HepG2 (cell line): ENCODE results near the gene C20orf204. TPM values are rescaled to one million over a fixed set of nuclear protein-coding genes. Genes with fewer than 3 reads are reported as not detected.
A peak's percentile ranks its signal among the peaks of the same experiment; 100 is the strongest.

Experiments used
- AKAP8 ChIP-seq: sonication (generic); formaldehyde crosslinking; IDR thresholded peaks from 2 replicates; pipeline ENCODE4 v1.5.1; 2020; ENCODE audit warnings: mild to moderate bottlenecking, missing genetic modification reagents
- ARNT2 ChIP-seq: sonication (generic); formaldehyde crosslinking; IDR thresholded peaks from 2 replicates; pipeline ENCODE4 v1.8.0; 2022; ENCODE audit warnings: mild to moderate bottlenecking, low read depth, missing genetic modification reagents, moderate library complexity
- ERF ChIP-seq: IDR thresholded peaks from 2 replicates; pipeline ENCODE4 v1.6.1; 2018; ENCODE audit warnings: missing biosample characterization, missing genetic modification reagents
- FOSL2 ChIP-seq: sonication (generic); formaldehyde crosslinking; IDR thresholded peaks from 2 replicates; pipeline ENCODE4 v1.4.0; 2020; ENCODE audit warnings: missing genetic modification reagents
- FOXA3 ChIP-seq: IDR thresholded peaks from 2 replicates; pipeline ENCODE4 v1.6.1; 2016; ENCODE audit warnings: missing genetic modification reagents, missing compliant biosample characterization
- IKZF1 ChIP-seq: fragments of 450-650 bp; IDR thresholded peaks from 2 replicates; pipeline ENCODE4 v1.7.1; 2016
- JUNB ChIP-seq: sonication (generic); formaldehyde crosslinking; IDR thresholded peaks from 2 replicates; pipeline ENCODE4 v1.8.0; 2022; ENCODE audit warnings: missing genetic modification reagents, mild to moderate bottlenecking, borderline replicate concordance
- KAT2B ChIP-seq: fragments of 150-350 bp; IDR thresholded peaks from 2 replicates; pipeline ENCODE4 v1.6.1; 2014; ENCODE audit warnings: low read depth, low read length, borderline replicate concordance
- MATR3 ChIP-seq: sonication (generic); formaldehyde crosslinking; IDR thresholded peaks from 2 replicates; pipeline ENCODE4 v1.4.0; 2020; ENCODE audit warnings: missing genetic modification reagents
- MLLT10 ChIP-seq: sonication (generic); formaldehyde crosslinking; IDR thresholded peaks from 2 replicates; pipeline ENCODE4 v1.4.0; 2020; ENCODE audit warnings: missing genetic modification reagents
- PAF1 ChIP-seq: IDR thresholded peaks from 2 replicates; pipeline ENCODE4 v1.6.1; 2016; ENCODE audit warnings: missing genetic modification reagents, missing compliant biosample characterization
- PLRG1 ChIP-seq: fragments of 450-650 bp; conservative IDR thresholded peaks from 2 replicates; pipeline ENCODE4 v1.6.1; 2016
- RERE ChIP-seq: IDR thresholded peaks from 2 replicates; pipeline ENCODE4 v1.6.1; 2016; ENCODE audit warnings: low read depth, missing genetic modification reagents, missing compliant biosample characterization
- SCMH1 ChIP-seq: sonication (generic); formaldehyde crosslinking; IDR thresholded peaks from 2 replicates; pipeline ENCODE4 v1.9.0; 2021; ENCODE audit warnings: missing genetic modification reagents, mild to moderate bottlenecking, borderline replicate concordance
- SP5 ChIP-seq: IDR thresholded peaks from 2 replicates; pipeline ENCODE4 v1.6.1; 2016; ENCODE audit warnings: low read depth, borderline replicate concordance
- XBP1 ChIP-seq: sonication (generic); formaldehyde crosslinking; IDR thresholded peaks from 2 replicates; pipeline ENCODE4 v1.5.0; 2020; ENCODE audit warnings: missing genetic modification reagents
- XRCC5 ChIP-seq: fragments of 200-400 bp; formaldehyde crosslinking; optimal IDR thresholded peaks from 2 replicates; pipeline ENCODE3; 2017; ENCODE audit warnings: mild to moderate bottlenecking, low read length
- ZIK1 ChIP-seq: sonication (generic); formaldehyde crosslinking; IDR thresholded peaks from 2 replicates; pipeline ENCODE4 v1.5.0; 2020; ENCODE audit warnings: mild to moderate bottlenecking, low read depth, missing genetic modification reagents, borderline replicate concordance
- ZKSCAN5 ChIP-seq: sonication (generic); formaldehyde crosslinking; IDR thresholded peaks from 2 replicates; pipeline ENCODE4 v1.5.1; 2020; ENCODE audit warnings: mild to moderate bottlenecking, missing genetic modification reagents
- ZNF138 ChIP-seq: sonication (generic); formaldehyde crosslinking; IDR thresholded peaks from 2 replicates; pipeline ENCODE4 v1.5.0; 2020; ENCODE audit warnings: mild to moderate bottlenecking, low read depth, missing genetic modification reagents
- ZNF468 ChIP-seq: sonication (generic); formaldehyde crosslinking; IDR thresholded peaks from 2 replicates; pipeline ENCODE4 v1.8.0; 2022; ENCODE audit warnings: mild to moderate bottlenecking, moderate library complexity, missing genetic modification reagents
- ZNF562 ChIP-seq: sonication (generic); formaldehyde crosslinking; IDR thresholded peaks from 2 replicates; pipeline ENCODE4 v1.8.0; 2022; ENCODE audit warnings: missing genetic modification reagents, borderline replicate concordance
- ZNF709 ChIP-seq: sonication (generic); formaldehyde crosslinking; IDR thresholded peaks from 2 replicates; pipeline ENCODE4 v1.5.0; 2020; ENCODE audit warnings: mild to moderate bottlenecking, missing genetic modification reagents
- ZNF776 ChIP-seq: sonication (generic); formaldehyde crosslinking; IDR thresholded peaks from 2 replicates; pipeline ENCODE4 v1.4.0; 2020; ENCODE audit warnings: mild to moderate bottlenecking, missing genetic modification reagents
- polyA plus RNA-seq, 8 experiments: library from polyadenylated mRNA; depleted of rRNA in 3 of 8; stranded (reverse) in 7 of 8; unstranded in 1 of 8; fragments of >200 nt; fragmentation: Illumina TruSeq in 4 of 8; extraction: Trizol in 4 of 8; gene quantifications; 2 replicates each; pipeline versions ENCODE4 v1.2.1 to v1.2.3, GENCODE V29; 2011 to 2016; ENCODE audit warnings: low read depth in 4 of 8, missing spikeins in 1 of 8, mixed read lengths in 1 of 8; ENCODE audit not compliant: insufficient read depth in 1 of 8
- total RNA-seq, 5 experiments: library from RNA; depleted of rRNA; stranded (reverse); fragments of >200 nt; fragmentation: Illumina TruSeq; extraction: Trizol; gene quantifications; 2 replicates each; pipeline ENCODE4 v1.2.3, GENCODE V29; 2016; ENCODE audit warnings: low read depth in 1 of 5
- TF ChIP-seq, protein P1 (sequence below): IDR thresholded peaks from 2 replicates; pipeline ENCODE4 v1.6.1; 2016; ENCODE audit warnings: missing compliant biosample characterization, missing genetic modification reagents, borderline replicate concordance
- TF ChIP-seq, protein P2 (sequence below): sonication (generic); formaldehyde crosslinking; IDR thresholded peaks from 2 replicates; pipeline ENCODE4 v1.8.1; 2023; ENCODE audit warnings: mild to moderate bottlenecking, missing genetic modification reagents

Gene C20orf204
- total and polyA plus RNA-seq, 2 of the 13 experiments (the other 11 are each of a cell fraction or from before 2014, with no cell fraction given): 22.1 to 80.0 TPM

DNA sequence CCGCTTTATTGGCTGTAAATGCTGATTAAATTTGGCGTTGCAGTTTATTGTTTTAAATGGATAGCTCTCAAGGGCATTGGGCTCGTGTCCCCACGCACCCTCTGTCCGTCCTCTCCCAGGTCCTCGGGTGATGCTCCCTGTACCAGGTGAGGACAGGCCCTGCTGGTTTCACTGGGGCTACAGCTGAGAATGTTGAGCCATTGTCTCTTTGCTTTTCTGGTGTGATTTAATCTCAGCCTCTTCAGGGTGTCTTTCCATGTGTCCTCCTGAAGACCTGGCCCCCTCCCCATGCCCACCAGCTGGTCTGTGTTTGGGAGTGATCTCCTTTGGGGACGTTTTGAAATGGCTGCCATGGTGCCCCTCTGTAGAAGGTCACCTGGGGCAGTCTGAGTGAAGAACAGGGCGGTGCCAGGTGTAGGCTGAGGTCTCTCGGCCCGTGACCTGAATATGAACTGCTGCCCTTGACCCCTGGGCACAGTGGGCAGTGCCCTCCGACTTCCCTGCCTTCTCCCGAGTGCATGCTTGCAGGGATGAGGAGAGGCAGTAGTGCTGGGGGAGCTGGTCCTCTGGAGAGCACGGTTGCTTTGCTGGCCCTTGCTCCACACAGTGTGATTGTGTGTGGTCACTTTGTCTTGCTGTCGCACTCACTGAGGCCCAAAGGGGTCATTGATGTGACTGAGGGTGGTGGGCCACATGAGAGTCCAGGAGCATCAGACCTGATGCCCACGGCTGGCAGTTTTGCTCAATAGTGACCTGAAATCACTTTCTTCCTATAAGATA lies 12.4 kb upstream of the C20orf204 start (continued):
- no peak for TF ChIP-seq KAT2B
- no peak for TF ChIP-seq XBP1 (CRISPR knock-in tag)
- TF ChIP-seq ZNF709 (CRISPR knock-in tag): no peak
- no peak for TF ChIP-seq MLLT10 (CRISPR knock-in tag)
- TF ChIP-seq ERF (CRISPR knock-in tag): 0 out of 2 replicates have a peak, but pooled peaks have one; percentile 6
- no peak for TF ChIP-seq PAF1 (CRISPR knock-in tag)
- TF ChIP-seq FOXA3 (CRISPR knock-in tag): no peak
- no peak; the same call in 1 of the 2 replicates for TF ChIP-seq RERE (CRISPR knock-in tag)
- no peak for TF ChIP-seq XRCC5
- no peak for TF ChIP-seq AKAP8
- no peak for TF ChIP-seq IKZF1
- TF ChIP-seq ZNF776 (CRISPR knock-in tag): peak; percentile 90
- peak; percentile 27; the same call in 1 of the 2 replicates for TF ChIP-seq JUNB (CRISPR knock-in tag)
- TF ChIP-seq PLRG1: no peak
- peak; percentile 44 for TF ChIP-seq SP5 (CRISPR knock-in tag)
- TF ChIP-seq, protein P1, sequence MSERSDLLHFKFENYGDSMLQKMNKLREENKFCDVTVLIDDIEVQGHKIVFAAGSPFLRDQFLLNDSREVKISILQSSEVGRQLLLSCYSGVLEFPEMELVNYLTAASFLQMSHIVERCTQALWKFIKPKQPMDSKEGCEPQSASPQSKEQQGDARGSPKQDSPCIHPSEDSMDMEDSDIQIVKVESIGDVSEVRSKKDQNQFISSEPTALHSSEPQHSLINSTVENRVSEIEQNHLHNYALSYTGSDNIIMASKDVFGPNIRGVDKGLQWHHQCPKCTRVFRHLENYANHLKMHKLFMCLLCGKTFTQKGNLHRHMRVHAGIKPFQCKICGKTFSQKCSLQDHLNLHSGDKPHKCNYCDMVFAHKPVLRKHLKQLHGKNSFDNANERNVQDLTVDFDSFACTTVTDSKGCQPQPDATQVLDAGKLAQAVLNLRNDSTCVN (CRISPR knock-in tag): no peak
- no peak for TF ChIP-seq MATR3
- TF ChIP-seq ARNT2 (CRISPR knock-in tag): no peak
- TF ChIP-seq ZIK1: no peak; the same call in 1 of the 2 replicates
- no peak for TF ChIP-seq ZKSCAN5 (CRISPR knock-in tag)
- TF ChIP-seq, protein P2, sequence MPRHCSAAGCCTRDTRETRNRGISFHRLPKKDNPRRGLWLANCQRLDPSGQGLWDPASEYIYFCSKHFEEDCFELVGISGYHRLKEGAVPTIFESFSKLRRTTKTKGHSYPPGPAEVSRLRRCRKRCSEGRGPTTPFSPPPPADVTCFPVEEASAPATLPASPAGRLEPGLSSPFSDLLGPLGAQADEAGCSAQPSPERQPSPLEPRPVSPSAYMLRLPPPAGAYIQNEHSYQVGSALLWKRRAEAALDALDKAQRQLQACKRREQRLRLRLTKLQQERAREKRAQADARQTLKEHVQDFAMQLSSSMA (CRISPR knock-in tag): no peak
- no peak; the same call in 1 of the 2 replicates for TF ChIP-seq FOSL2 (CRISPR knock-in tag)
- TF ChIP-seq ZNF468 (CRISPR knock-in tag): no peak; the same call in 1 of the 2 replicates
- TF ChIP-seq ZNF138 (CRISPR knock-in tag): no peak
- TF ChIP-seq SCMH1 (CRISPR knock-in tag): no peak
- TF ChIP-seq ZNF562: no peak
